GM18505 (cell line): ENCODE measurements around the gene ZFP36.

Experiments used
- ATAC-seq: cut with Tn5 transposase; IDR thresholded peaks from one replicate; pipeline ENCODE4 v1.9.1; 2021; ENCODE audit not compliant: unreplicated experiment
- POLR2A ChIP-seq: IDR thresholded peaks from 4 replicates; pipeline ENCODE4 v1.6.1; 2011; ENCODE audit warnings: borderline replicate concordance; ENCODE audit not compliant: insufficient read depth, insufficient read length; ENCODE audit errors: extremely low read depth

ZFP36 gene

GRCh38 chr19:39425744-39426143 is 19.1 kb downstream of the ZFP36 start:
- ATAC-seq: no peak
- no peak for TF ChIP-seq POLR2A

GRCh38 chr19:39426170-39426569 is 19.5 kb downstream of the ZFP36 start:
- TF ChIP-seq POLR2A: no peak
- no peak for ATAC-seq

- ATAC-seq: no peak
- TF ChIP-seq POLR2A: no peak
Measured at GRCh38 chr19:39427707-39428106, 21.1 kb downstream of the ZFP36 start.

GRCh38 chr19:39428283-39429112 is 21.9 kb downstream of the ZFP36 start:
- TF ChIP-seq POLR2A: no peak
- no peak for ATAC-seq

GRCh38 chr19:39430675-39431593 is 24.3 kb downstream of the ZFP36 start:
- peak; percentile 49 for TF ChIP-seq POLR2A
- peak; percentile 40 for ATAC-seq

- no peak for ATAC-seq
- peak; percentile 3 for TF ChIP-seq POLR2A
Measured at GRCh38 chr19:39432677-39433025, 26.0 kb downstream of the ZFP36 start.

- ATAC-seq: no peak
- TF ChIP-seq POLR2A: no peak
Measured at GRCh38 chr19:39433480-39434079, 26.9 kb downstream of the ZFP36 start.

GRCh38 chr19:39434123-39435076 is 27.8 kb downstream of the ZFP36 start:
- TF ChIP-seq POLR2A: no peak

GRCh38 chr19:39435499-39436349 is 29.1 kb downstream of the ZFP36 start, which contains the start of gene RPS16:
Gene RPS16 (minus strand): TSS chr19:39435949. CDS start chr19:39435895, 54 bp downstream.
- peak; percentile 98 for TF ChIP-seq POLR2A
- peak; percentile 80 for ATAC-seq

More at GRCh38 chr19:39434123-39435076, 27.8 kb downstream of the ZFP36 start:
- ATAC-seq: no peak

GRCh38 chr19:39436350-39436716 is 29.7 kb downstream of the ZFP36 start:
- no peak for TF ChIP-seq POLR2A
- ATAC-seq: no peak

- no peak for ATAC-seq
- no peak for TF ChIP-seq POLR2A
Measured at GRCh38 chr19:39438270-39438934, 31.8 kb downstream of the ZFP36 start.
